ENCODE data around the gene CNPY1.
"Not testable (repeated sequence)": the region's sequence is repeated elsewhere in the genome, so short reads cannot be mapped to it uniquely, and the experiment has no call there.

The CNPY1 gene

GRCh38 chr7:155546449-155546848 is at the start of gene CNPY1:
CNPY1 (minus strand) TSS chr7:155546559; CDS start chr7:155545929, 630 bp downstream.
- DNase-seq (ENCODE audit: low read depth in 1 of 2, low spot score in 1 of 2), result not testable (repeated sequence)

GRCh38 chr7:155594961-155595366 is 48.6 kb upstream of the CNPY1 start:
- DNase-seq (ENCODE audit: low read depth in 1 of 2, low spot score in 1 of 2), result no peak

DNA sequence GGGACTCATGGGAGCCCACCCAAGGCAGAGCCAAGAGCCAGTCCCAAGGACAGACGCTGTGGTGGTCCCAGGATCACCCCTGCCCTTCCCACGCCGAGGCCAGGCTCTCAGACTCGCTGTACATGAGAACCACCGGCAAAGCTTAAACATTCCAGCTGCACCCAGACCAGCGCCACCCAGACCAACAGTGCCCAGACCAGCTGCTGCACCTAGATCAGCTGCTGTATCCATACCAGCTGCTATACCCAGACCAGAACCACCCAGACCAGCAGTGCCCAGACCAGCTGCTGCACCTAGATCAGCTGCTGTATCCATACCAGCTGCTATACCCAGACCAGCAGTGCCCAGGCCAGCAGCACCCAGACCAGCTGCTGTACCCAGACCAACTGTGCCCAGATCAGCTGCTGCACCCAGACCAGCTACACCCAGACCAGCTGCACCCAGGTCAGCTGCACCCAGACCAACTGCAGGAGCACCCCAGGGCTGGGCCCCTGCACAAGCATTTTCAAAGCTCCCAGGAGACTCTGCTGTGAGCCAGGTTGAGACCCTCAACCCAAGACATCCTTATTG is 47.9 kb upstream of the CNPY1 start:
- no peak for DNase-seq (ENCODE audit: low read depth in 1 of 2, low spot score in 1 of 2)

DNA sequence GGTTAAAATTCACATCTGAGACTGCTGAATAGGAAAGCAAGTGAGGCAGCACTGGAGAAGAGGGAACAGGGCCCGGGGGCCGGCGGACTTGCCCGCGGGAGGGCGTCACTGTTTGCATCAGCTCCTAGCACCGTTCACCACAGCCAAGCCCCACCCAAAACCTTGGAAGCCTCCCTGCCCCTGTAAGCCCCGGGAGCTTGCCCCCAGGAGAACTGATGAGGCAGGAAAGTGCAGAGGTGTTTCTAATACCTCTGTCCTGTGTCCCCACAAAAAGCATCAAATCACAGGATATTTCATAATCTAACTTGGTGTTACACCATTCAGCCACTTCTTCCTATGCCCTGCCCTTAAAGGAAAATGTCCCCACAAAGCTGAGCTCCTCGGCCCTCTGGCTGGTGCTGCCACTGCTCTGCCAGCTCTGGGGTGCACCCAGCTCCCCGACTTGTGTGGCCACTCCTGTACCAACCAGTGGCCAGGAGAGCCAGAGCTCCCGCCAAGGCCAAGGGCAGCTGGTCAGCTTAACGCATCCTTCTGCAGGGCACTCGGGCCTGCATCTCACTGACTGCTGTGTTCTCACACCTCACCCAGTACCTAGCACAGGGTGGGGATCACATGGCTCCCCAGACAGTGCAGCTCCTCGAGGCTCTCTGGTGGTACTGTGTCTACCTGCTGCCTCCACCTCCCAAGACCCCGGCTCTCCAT is 47.3 kb upstream of the CNPY1 start:
- DNase-seq (ENCODE audit: low read depth in 1 of 2, low spot score in 1 of 2), result no peak

DNA sequence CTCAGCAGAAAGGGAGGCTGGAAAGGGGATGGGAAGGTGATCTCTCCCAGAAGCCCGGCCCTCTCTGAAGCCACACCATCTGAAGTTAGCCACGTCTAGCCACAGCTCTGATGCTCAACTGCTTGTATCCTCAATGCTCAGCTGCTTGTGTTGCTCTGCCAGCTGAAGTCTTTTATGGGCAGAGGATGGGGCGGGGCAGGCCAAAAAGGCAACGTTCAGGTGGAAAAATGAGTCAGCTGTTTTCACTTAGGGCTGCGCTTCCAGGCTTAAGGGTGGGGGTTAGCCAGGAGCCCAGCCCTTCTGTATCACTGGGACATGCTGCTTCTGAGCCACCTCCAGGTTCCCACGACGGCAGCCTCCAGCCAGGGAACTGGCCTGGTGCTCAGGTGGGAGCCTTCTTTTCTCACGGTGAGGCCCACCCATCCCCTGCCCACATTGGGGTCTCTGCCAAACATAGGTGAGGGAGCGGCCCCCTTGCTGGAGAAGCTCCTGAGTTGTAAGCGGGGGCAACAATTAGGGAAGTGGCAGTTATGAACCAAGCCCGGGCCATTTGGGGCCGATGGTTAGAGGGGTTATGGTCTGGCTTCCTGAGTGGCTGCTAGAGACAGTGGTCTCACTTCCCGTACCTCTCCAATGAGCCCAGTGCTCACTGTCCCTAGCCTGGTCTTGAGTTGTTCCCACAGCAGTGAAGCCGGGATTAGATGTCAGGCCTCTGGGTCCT is 44.9 kb upstream of the CNPY1 start:
- no peak for DNase-seq (ENCODE audit: low read depth in 1 of 2, low spot score in 1 of 2)

DNA sequence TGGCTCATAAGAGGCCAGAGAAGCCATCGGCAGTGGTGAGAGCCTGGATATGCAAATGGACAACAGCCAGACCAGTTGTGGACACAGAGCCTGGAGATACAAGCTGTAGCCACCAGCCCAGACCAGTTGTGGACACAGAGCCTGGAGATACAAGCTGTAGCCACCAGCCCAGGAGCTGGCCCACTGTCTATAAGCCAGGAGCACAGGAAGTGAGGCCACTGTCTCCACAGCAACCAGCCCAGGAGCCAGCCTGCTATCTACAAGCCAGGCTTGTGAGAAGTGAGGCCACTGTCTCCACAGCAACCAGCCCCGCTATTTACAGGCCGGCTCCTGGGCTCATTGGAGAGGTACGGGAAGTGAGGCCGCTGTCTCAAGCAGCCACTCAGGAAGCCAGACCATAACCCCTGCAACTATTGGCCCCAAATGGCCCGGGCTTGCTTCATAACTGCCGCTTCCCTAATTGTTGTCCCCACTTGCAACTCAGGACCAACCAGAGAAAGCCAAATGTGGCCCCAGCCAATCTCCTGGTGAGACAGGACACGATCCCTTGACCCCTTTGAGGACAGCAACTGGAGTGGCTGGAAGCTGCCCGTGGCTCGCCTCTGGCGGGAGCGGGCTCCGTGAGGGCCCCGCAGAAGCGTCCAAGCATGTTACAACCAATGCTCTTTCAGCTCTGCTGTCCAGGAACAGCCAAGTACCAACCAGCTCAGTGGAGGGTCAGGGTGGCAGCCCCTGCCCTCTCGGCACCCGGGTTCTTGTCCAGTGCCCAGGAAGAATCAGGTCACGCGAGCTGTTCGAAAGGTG is 44.1 kb upstream of the CNPY1 start:
- DNase-seq (ENCODE audit: low read depth in 1 of 2, low spot score in 1 of 2), result no peak

DNA sequence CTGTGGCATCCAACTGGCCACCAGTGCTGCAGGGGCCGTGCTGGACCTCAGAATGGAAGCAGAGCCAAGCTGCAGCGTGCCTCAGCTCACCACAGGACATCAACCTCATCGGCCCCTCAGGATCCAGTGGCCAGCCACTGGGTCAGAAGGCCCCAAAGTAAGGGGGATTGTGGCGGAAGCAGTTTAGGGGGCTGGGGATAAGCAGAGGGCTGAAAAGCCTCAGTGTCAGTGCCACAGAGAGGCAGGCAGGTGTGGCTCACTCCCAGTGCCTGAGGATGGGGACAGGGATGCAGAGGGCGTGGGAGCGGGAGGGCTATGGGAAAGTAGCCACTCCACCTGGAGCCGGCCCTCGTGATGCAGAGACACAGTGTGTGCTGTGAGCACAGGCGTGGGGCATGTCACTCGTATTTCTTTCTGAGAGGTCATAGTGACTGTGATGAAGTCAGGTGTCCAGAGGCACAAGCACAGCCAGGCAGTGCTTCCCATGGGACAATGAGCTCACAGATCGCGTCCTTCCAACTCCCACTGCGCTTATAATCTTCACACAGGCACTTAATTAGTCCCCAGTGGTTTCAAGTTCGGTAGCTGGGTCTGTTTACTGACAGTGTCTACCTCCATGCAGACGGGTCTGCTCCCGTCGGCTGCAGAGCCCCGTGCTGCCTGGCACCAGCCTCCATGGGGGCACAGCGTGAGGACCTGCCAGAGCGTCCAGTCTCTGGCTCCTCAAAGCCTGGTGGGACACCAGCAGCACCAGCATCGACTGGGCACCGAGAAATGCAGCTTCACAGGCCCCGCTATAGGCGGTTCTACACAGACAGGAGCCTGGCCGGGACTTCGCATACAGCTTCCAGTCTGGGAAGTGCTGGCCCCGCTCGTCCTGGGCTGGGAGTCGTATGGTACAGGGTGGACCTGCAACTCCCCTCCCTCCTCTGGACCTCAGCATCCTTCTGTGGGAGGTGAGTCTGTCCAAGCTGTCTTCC is 42.9 kb upstream of the CNPY1 start:
- DNase-seq (ENCODE audit: low read depth in 1 of 2, low spot score in 1 of 2), result no peak

DNA sequence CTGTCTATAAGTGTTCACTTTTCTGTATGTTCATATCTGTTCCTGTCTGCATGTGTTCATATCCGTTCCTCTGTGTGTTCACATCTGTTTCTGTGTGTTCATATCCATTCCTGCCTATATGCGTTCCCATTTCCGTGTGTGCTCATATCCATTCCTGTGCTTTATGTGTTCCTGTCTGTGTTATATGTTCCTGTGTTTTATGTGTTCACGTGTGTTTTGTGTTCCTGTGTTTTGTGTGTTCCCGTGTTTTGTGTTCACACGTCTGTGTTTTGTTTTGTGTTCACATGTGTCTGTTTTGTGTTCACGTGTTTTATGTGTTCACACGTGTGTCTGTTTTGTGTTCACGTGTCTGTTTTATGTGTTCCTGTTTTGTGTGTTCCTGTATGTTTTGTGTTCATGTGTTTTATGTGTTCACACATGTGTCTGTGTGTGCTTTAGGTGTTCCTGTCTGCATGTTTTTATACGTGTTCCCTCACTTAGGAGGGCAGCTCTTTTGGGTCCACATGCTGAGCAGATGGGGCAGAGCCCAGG is 42.2 kb upstream of the CNPY1 start:
- DNase-seq (ENCODE audit: low read depth in 1 of 2, low spot score in 1 of 2), result no peak

GRCh38 chr7:155587486-155587885 is 41.1 kb upstream of the CNPY1 start:
- no peak for DNase-seq (ENCODE audit: low read depth in 1 of 2, low spot score in 1 of 2)

GRCh38 chr7:155586843-155587440 is 40.6 kb upstream of the CNPY1 start:
- DNase-seq (ENCODE audit: low read depth in 1 of 2, low spot score in 1 of 2), result no peak

- no peak for DNase-seq (ENCODE audit: low read depth in 1 of 2, low spot score in 1 of 2)
Measured at GRCh38 chr7:155585951-155586350, 39.6 kb upstream of the CNPY1 start.

DNA sequence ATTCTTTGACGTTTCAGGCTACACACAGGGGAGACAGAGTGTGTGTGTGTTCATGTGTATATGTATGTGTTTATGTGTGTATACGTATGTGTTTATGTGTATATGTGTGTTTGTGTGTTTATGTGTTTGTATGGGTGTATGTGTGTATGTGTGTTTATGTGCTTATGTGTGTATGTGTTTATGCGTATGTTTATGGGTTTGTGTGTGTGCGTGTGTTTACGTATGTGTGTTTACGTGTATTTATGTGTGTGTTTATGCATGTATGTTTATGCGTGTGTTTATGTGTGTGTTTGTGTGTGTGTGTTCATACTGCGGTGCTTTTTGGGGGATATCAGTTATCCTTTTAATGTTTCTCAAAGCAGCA is 39.2 kb upstream of the CNPY1 start:
- no peak for DNase-seq (ENCODE audit: low read depth in 1 of 2, low spot score in 1 of 2)

GRCh38 chr7:155584763-155585531 is 38.6 kb upstream of the CNPY1 start:
- no peak for DNase-seq (ENCODE audit: low read depth in 1 of 2, low spot score in 1 of 2)

DNA sequence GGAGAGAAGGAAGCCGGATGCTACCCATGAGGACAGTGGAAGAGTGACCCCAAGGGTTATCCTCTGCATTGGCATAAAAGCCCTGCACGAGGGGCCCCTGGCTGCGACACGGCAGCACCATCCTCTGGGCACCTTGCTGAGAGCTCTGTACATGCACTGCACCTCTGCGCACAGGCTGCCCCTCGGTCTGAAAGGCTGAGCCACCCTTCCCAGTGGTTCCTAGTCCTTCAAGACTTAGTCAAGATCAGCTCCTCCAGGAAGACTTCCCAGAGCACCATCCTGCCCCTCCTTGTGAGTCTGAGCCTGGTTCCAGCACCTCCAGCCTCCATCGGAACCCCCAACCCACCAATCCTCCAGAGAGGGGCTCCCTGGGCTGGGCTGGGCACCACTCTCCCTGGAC is 37.9 kb upstream of the CNPY1 start:
- no peak for DNase-seq (ENCODE audit: low read depth in 1 of 2, low spot score in 1 of 2)

- DNase-seq (ENCODE audit: low read depth in 1 of 2, low spot score in 1 of 2), result no peak
Measured at GRCh38 chr7:155583636-155584035, 37.3 kb upstream of the CNPY1 start.

GRCh38 chr7:155581954-155582353 is 35.6 kb upstream of the CNPY1 start:
- no peak for DNase-seq (ENCODE audit: low read depth in 1 of 2, low spot score in 1 of 2)

- DNase-seq (ENCODE audit: low read depth in 1 of 2, low spot score in 1 of 2), result no peak
Measured at GRCh38 chr7:155581107-155581830, 34.9 kb upstream of the CNPY1 start.

DNA sequence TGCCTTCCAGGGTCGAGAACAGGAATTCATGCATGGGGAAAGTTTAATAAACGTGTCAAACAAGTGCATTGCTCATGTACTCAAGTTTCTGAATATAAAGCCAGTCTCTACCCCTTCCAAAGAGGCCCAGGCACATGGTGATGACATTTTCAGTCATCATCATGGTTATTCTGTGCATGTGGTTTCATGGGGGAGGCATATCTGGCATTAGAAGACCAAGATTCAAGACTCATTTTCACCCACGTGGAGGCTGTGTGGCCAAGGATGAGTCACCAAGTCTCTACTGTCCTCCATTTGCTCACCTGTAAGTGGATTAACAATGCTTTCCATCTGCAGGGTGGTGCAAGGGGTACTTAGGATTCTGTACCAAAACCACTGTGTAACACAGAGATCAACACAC is 34.0 kb upstream of the CNPY1 start:
- peak in 1 of 2 donors; percentile 14 for DNase-seq (ENCODE audit: low read depth in 1 of 2, low spot score in 1 of 2)

Data from activated CD4-positive, alpha-beta T cell treated with anti-CD3 and anti-CD28 coated beads, Interleukin-2, amount 50 U/mL, for 24 hours (primary cell).